SK-N-MC (cell line): ENCODE measurements around the gene APMAP.

Experiments used
- EZH2 ChIP-seq: fragments of 200-600 bp; sonication (generic); IDR thresholded peaks from one replicate; pipeline ENCODE4 v1.6.1; 2017; ENCODE audit warnings: antibody characterized with exemption
- POLR2AphosphoS5 ChIP-seq: IDR thresholded peaks from 2 replicates; pipeline ENCODE4 v1.6.1; 2012; ENCODE audit warnings: mild to moderate bottlenecking, low read depth, low read length, borderline replicate concordance

GRCh38 chr20:24966317-24967012 is 26.1 kb downstream of the APMAP start:
- TF ChIP-seq POLR2AphosphoS5 (no peak), EZH2 (no peak)
